HEK293 (cell line): ENCODE results near the gene ST3GAL5.
A peak's percentile ranks its signal among the peaks of the same experiment; 100 is the strongest.

ENCODE experiments used
- AEBP2 ChIP-seq: fragments of 450-650 bp; formaldehyde crosslinking; IDR thresholded peaks from 2 replicates; pipeline ENCODE4 v1.5.1; 2016; ENCODE audit warnings: missing biosample characterization, missing genetic modification characterization, borderline replicate concordance
- BCL11A ChIP-seq: fragments of 450-650 bp; formaldehyde crosslinking; IDR thresholded peaks from 2 replicates; pipeline ENCODE4 v1.5.1; 2016; ENCODE audit warnings: low read depth, missing biosample characterization, missing genetic modification characterization
- GLI2 ChIP-seq: fragments of 450-650 bp; formaldehyde crosslinking; IDR thresholded peaks from 2 replicates; pipeline ENCODE4; 2017; ENCODE audit warnings: missing biosample characterization, missing genetic modification characterization, low read depth, borderline replicate concordance
- MYNN ChIP-seq: fragments of 450-650 bp; formaldehyde crosslinking; IDR thresholded peaks from 2 replicates; pipeline ENCODE4 v1.5.1; 2016; ENCODE audit warnings: missing biosample characterization, missing genetic modification characterization, borderline replicate concordance
- OSR2 ChIP-seq: fragments of 450-650 bp; formaldehyde crosslinking; IDR thresholded peaks from 2 replicates; pipeline ENCODE4 v1.5.1; 2016; ENCODE audit warnings: missing biosample characterization, missing genetic modification characterization
- OVOL3 ChIP-seq: fragments of 450-650 bp; formaldehyde crosslinking; IDR thresholded peaks from 2 replicates; pipeline ENCODE4 v1.5.1; 2016; ENCODE audit warnings: missing biosample characterization, missing genetic modification characterization
- PRDM6 ChIP-seq: fragments of 450-650 bp; formaldehyde crosslinking; IDR thresholded peaks from 2 replicates; pipeline ENCODE4 v1.5.1; 2017; ENCODE audit warnings: missing biosample characterization, missing genetic modification characterization
- SETDB1 ChIP-seq: IDR thresholded peaks from one replicate; pipeline ENCODE4 v1.6.1; 2017; ENCODE audit warnings: mild to moderate bottlenecking, low read length, moderate library complexity, mixed read lengths; ENCODE audit not compliant: insufficient read length
- SP3 ChIP-seq: fragments of 450-650 bp; formaldehyde crosslinking; IDR thresholded peaks from 2 replicates; pipeline ENCODE4 v1.5.1; 2016; ENCODE audit warnings: missing biosample characterization, missing genetic modification characterization
- ZBTB26 ChIP-seq: fragments of 450-650 bp; formaldehyde crosslinking; optimal IDR thresholded peaks from 2 replicates; pipeline ENCODE3; 2016; ENCODE audit warnings: missing biosample characterization, mild to moderate bottlenecking, missing genetic modification characterization
- ZBTB7A ChIP-seq: fragments of 450-650 bp; formaldehyde crosslinking; IDR thresholded peaks from 2 replicates; pipeline ENCODE4 v1.5.1; 2016; ENCODE audit warnings: low read depth, missing biosample characterization, missing genetic modification characterization
- ZBTB8A ChIP-seq: fragments of 450-650 bp; formaldehyde crosslinking; IDR thresholded peaks from 2 replicates; pipeline ENCODE4 v1.5.1; 2016; ENCODE audit warnings: missing biosample characterization, missing genetic modification characterization
- ZFP37 ChIP-seq: fragments of 450-650 bp; formaldehyde crosslinking; IDR thresholded peaks from 2 replicates; pipeline ENCODE4 v1.5.1; 2016; ENCODE audit warnings: missing biosample characterization, missing genetic modification characterization
- ZFP41 ChIP-seq: fragments of 450-650 bp; formaldehyde crosslinking; IDR thresholded peaks from 2 replicates; pipeline ENCODE4 v1.5.1; 2016; ENCODE audit warnings: missing biosample characterization, missing genetic modification characterization, borderline replicate concordance
- ZNF16 ChIP-seq: fragments of 450-650 bp; formaldehyde crosslinking; IDR thresholded peaks from 2 replicates; pipeline ENCODE4 v1.5.1; 2016; ENCODE audit warnings: low read depth, missing biosample characterization, missing genetic modification characterization
- ZNF169 ChIP-seq: fragments of 450-650 bp; formaldehyde crosslinking; IDR thresholded peaks from 2 replicates; pipeline ENCODE4 v1.5.1; 2016; ENCODE audit warnings: missing biosample characterization, missing genetic modification characterization
- ZNF19 ChIP-seq: fragments of 450-650 bp; formaldehyde crosslinking; IDR thresholded peaks from 2 replicates; pipeline ENCODE4; 2016; ENCODE audit warnings: missing biosample characterization, missing genetic modification characterization, low read depth
- ZNF223 ChIP-seq: fragments of 450-650 bp; formaldehyde crosslinking; IDR thresholded peaks from 2 replicates; pipeline ENCODE4 v1.5.1; 2016; ENCODE audit warnings: missing biosample characterization, missing genetic modification characterization
- ZNF266 ChIP-seq: fragments of 450-650 bp; formaldehyde crosslinking; IDR thresholded peaks from 2 replicates; pipeline ENCODE4 v1.5.1; 2016; ENCODE audit warnings: missing biosample characterization, missing genetic modification characterization, low read depth
- ZNF274 ChIP-seq, 2 experiments: fragments of 200-500 bp in 1 of 2; fragments of 450-650 bp in 1 of 2; sonication (Bioruptor generic) in 1 of 2; formaldehyde crosslinking in 1 of 2; IDR thresholded peaks; 2 replicates each; pipeline versions ENCODE4 v1.5.1 to v1.6.1; 2014 to 2016; ENCODE audit warnings: borderline replicate concordance in 1 of 2, inconsistent platforms in 1 of 2, low read length in 1 of 2, missing biosample characterization in 1 of 2, missing genetic modification characterization in 1 of 2
- ZNF302 ChIP-seq: fragments of 450-650 bp; formaldehyde crosslinking; IDR thresholded peaks from 2 replicates; pipeline ENCODE4 v1.5.1; 2016; ENCODE audit warnings: missing biosample characterization, missing genetic modification characterization, low read depth
- ZNF324 ChIP-seq: fragments of 450-650 bp; formaldehyde crosslinking; IDR thresholded peaks from 2 replicates; pipeline ENCODE4 v1.5.1; 2016; ENCODE audit warnings: missing biosample characterization, missing genetic modification characterization
- ZNF423 ChIP-seq: fragments of 450-650 bp; formaldehyde crosslinking; IDR thresholded peaks from 2 replicates; pipeline ENCODE4 v1.5.1; 2016; ENCODE audit warnings: missing biosample characterization, missing genetic modification characterization
- ZNF449 ChIP-seq: fragments of 450-650 bp; formaldehyde crosslinking; IDR thresholded peaks from 2 replicates; pipeline ENCODE4 v1.5.1; 2017; ENCODE audit warnings: missing biosample characterization, mild to moderate bottlenecking, missing genetic modification characterization, moderate library complexity
- ZNF48 ChIP-seq: fragments of 450-650 bp; formaldehyde crosslinking; IDR thresholded peaks from 2 replicates; pipeline ENCODE4 v1.5.1; 2016; ENCODE audit warnings: missing biosample characterization, missing genetic modification characterization
- ZNF501 ChIP-seq: fragments of 450-650 bp; formaldehyde crosslinking; IDR thresholded peaks from 2 replicates; pipeline ENCODE4 v1.5.1; 2016; ENCODE audit warnings: missing biosample characterization, missing genetic modification characterization
- ZNF521 ChIP-seq: fragments of 450-650 bp; formaldehyde crosslinking; IDR thresholded peaks from 2 replicates; pipeline ENCODE4 v1.5.1; 2017; ENCODE audit warnings: missing biosample characterization, mild to moderate bottlenecking, missing genetic modification characterization
- ZNF530 ChIP-seq: fragments of 450-650 bp; formaldehyde crosslinking; IDR thresholded peaks from 2 replicates; pipeline ENCODE4 v1.5.1; 2016; ENCODE audit warnings: low read depth, missing biosample characterization, missing genetic modification characterization
- ZNF549 ChIP-seq: fragments of 450-650 bp; IDR thresholded peaks from 2 replicates; pipeline ENCODE4 v1.5.1; 2018; ENCODE audit warnings: missing biosample characterization, missing genetic modification characterization, mild to moderate bottlenecking, inconsistent platforms, moderate library complexity
- ZNF558 ChIP-seq: fragments of 450-650 bp; formaldehyde crosslinking; IDR thresholded peaks from 2 replicates; pipeline ENCODE4 v1.5.1; 2016; ENCODE audit warnings: missing biosample characterization, missing genetic modification characterization
- ZNF621 ChIP-seq: fragments of 450-650 bp; formaldehyde crosslinking; IDR thresholded peaks from 2 replicates; pipeline ENCODE4 v1.5.1; 2017; ENCODE audit warnings: missing biosample characterization, missing genetic modification characterization
- ZNF658 ChIP-seq: fragments of 450-650 bp; formaldehyde crosslinking; IDR thresholded peaks from 2 replicates; pipeline ENCODE4; 2016; ENCODE audit warnings: missing biosample characterization, missing genetic modification characterization
- ZNF704 ChIP-seq: fragments of 450-650 bp; formaldehyde crosslinking; IDR thresholded peaks from 2 replicates; pipeline ENCODE4 v1.5.1; 2016; ENCODE audit warnings: missing biosample characterization, missing genetic modification characterization
- ZNF747 ChIP-seq: fragments of 450-650 bp; formaldehyde crosslinking; IDR thresholded peaks from 2 replicates; pipeline ENCODE4 v1.5.1; 2016; ENCODE audit warnings: missing biosample characterization, missing genetic modification characterization
- ZNF843 ChIP-seq: fragments of 450-650 bp; formaldehyde crosslinking; IDR thresholded peaks from 2 replicates; pipeline ENCODE4 v1.5.1; 2016; ENCODE audit warnings: missing biosample characterization, missing genetic modification characterization
- ZSCAN30 ChIP-seq: fragments of 450-650 bp; IDR thresholded peaks from 2 replicates; pipeline ENCODE4 v1.5.1; 2018; ENCODE audit warnings: missing biosample characterization, mild to moderate bottlenecking, missing genetic modification characterization, moderate library complexity

ST3GAL5 gene

GRCh38 chr2:85935746-85936208 is 47.0 kb upstream of the ST3GAL5 start (continued):
- TF ChIP-seq ZNF266 (tag by site-specific recombination), result no peak
- TF ChIP-seq ZNF449 (tag by site-specific recombination), result no peak
- no peak for TF ChIP-seq ZNF223
- no peak for TF ChIP-seq ZFP41 (tag by site-specific recombination)
- TF ChIP-seq ZNF324 (tag by site-specific recombination), result no peak
- TF ChIP-seq BCL11A (tag by site-specific recombination), result no peak
- TF ChIP-seq ZNF530 (tag by site-specific recombination), result no peak
- no peak for TF ChIP-seq ZNF747 (tag by site-specific recombination)
- no peak for TF ChIP-seq ZNF169
- TF ChIP-seq ZNF521, result no peak
- TF ChIP-seq ZFP37 (tag by site-specific recombination), result no peak
- TF ChIP-seq ZNF704 (tag by site-specific recombination), result no peak
- TF ChIP-seq ZNF274 (IDR thresholded peaks at IDR 0.05; ENCODE audit: low read length), result no peak
- TF ChIP-seq ZNF274 (tag by site-specific recombination; IDR thresholded peaks at IDR 0.05; ENCODE audit: borderline replicate concordance), result no peak
- no peak for TF ChIP-seq ZNF558 (tag by site-specific recombination)
- TF ChIP-seq ZNF302 (tag by site-specific recombination), result no peak
- no peak for TF ChIP-seq ZNF658 (tag by site-specific recombination)
- TF ChIP-seq ZNF48 (tag by site-specific recombination), result no peak
- no peak for TF ChIP-seq SETDB1
- TF ChIP-seq ZNF423 (tag by site-specific recombination), result no peak
- no peak for TF ChIP-seq ZBTB8A (tag by site-specific recombination)
- TF ChIP-seq OSR2 (tag by site-specific recombination), result peak; percentile 61; the same call in 1 of the 2 replicates
- TF ChIP-seq ZBTB7A (tag by site-specific recombination), result no peak
- TF ChIP-seq PRDM6 (tag by site-specific recombination), result peak; percentile 28; the same call in 1 of the 2 replicates
- TF ChIP-seq ZNF501 (tag by site-specific recombination), result no peak
- no peak for TF ChIP-seq ZNF621 (tag by site-specific recombination)
- no peak for TF ChIP-seq AEBP2 (tag by site-specific recombination)
- no peak for TF ChIP-seq ZBTB26 (tag by site-specific recombination)
- TF ChIP-seq OVOL3, result no peak
- no peak for TF ChIP-seq GLI2
- no peak for TF ChIP-seq ZNF549 (tag by site-specific recombination)
- TF ChIP-seq ZNF16 (tag by site-specific recombination), result no peak
- TF ChIP-seq MYNN (tag by site-specific recombination), result no peak
- TF ChIP-seq ZNF19 (tag by site-specific recombination), result no peak
- TF ChIP-seq SP3 (tag by site-specific recombination), result no peak
- peak; percentile 56; the same call in 1 of the 2 replicates for TF ChIP-seq ZNF843
- no peak for TF ChIP-seq ZSCAN30
